ENCODE data around the gene INSR. TPM values are rescaled to one million over a fixed set of nuclear protein-coding genes. Genes with fewer than 3 reads are reported as not detected.

Gene INSR
- total and polyA plus RNA-seq, 2 experiments from 2014 or later, result 19.2 to 52.1 TPM

GRCh38 chr19:7199613-7200533 is 94.3 kb downstream of the INSR start (continued):
- TF ChIP-seq ETS1 (IDR thresholded peaks at IDR 0.05), result no peak
- TF ChIP-seq, protein P1, sequence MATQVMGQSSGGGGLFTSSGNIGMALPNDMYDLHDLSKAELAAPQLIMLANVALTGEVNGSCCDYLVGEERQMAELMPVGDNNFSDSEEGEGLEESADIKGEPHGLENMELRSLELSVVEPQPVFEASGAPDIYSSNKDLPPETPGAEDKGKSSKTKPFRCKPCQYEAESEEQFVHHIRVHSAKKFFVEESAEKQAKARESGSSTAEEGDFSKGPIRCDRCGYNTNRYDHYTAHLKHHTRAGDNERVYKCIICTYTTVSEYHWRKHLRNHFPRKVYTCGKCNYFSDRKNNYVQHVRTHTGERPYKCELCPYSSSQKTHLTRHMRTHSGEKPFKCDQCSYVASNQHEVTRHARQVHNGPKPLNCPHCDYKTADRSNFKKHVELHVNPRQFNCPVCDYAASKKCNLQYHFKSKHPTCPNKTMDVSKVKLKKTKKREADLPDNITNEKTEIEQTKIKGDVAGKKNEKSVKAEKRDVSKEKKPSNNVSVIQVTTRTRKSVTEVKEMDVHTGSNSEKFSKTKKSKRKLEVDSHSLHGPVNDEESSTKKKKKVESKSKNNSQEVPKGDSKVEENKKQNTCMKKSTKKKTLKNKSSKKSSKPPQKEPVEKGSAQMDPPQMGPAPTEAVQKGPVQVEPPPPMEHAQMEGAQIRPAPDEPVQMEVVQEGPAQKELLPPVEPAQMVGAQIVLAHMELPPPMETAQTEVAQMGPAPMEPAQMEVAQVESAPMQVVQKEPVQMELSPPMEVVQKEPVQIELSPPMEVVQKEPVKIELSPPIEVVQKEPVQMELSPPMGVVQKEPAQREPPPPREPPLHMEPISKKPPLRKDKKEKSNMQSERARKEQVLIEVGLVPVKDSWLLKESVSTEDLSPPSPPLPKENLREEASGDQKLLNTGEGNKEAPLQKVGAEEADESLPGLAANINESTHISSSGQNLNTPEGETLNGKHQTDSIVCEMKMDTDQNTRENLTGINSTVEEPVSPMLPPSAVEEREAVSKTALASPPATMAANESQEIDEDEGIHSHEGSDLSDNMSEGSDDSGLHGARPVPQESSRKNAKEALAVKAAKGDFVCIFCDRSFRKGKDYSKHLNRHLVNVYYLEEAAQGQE (IDR thresholded peaks at IDR 0.05; ENCODE audit: unreplicated experiment), result no peak
- TF ChIP-seq EZH2 (IDR thresholded peaks at IDR 0.05; ENCODE audit: low read depth, unreplicated experiment), result no peak
- TF ChIP-seq EZH2phosphoT487 (IDR thresholded peaks at IDR 0.05; ENCODE audit: unreplicated experiment), result no peak
- no peak for TF ChIP-seq POLR2AphosphoS5 (IDR thresholded peaks at IDR 0.05; ENCODE audit: low read depth)

DNA sequence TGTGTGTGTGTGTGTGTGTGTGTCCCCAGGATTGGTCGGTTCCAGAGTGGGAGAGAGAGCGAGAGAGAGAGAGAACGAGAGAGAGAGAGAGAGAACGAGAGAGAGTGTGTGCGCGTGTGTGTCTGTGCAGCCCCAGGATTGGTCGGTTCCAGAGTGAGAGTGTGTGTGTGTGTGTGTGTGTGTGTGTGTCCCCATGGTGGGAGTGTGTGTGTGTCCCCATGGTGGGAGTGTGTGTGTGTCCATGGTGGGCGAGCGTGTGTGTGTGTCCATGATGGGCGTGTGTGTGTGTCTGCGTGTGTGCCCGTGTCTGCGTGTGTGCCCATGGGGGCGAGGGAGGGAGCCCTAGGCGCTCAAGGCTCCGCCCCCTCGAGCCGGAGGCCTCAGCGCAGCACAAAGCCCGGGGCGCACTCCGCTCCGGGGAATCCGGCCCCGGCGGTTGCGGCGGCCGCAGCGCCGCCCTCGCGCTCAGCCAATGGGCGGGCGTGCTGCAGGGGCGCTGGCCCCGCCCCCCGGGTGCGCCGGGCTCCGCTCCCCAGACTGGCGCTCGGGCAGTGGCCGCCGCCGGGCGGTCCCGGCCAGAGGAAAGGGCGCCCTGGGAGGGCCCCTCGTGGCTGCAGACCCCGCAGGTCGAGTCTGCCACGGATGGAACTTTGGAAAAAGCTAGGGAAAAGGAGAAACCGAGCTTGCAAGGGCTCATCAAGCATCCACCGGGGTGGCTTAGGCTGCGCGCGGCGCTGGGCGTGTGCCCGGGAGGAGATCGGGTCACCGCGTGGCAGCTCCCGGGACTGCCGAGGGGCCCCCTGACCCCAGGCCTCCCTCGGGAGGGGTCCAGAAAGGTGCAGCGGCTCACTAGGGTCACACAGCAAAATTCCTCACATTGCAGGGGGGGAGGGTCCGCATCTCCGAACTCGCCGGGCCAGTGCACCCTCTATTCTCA is 96.2 kb downstream of the INSR start:
- H3K9me3 Mint-ChIP-seq, result no peaks in the 10 kb centered on the region; the same call in 2 of the 3 replicates
- Histone ChIP-seq H3K27me3 (ENCODE audit: insufficient read depth) (no peaks in the 10 kb centered on the region), H3K27ac (ENCODE audit: low read depth) (peak overlapping the region; percentile 79), H3F3A (replicated peaks; ENCODE audit: low read depth) (peaks cover 3% of the 10 kb centered on the region; the same call in 1 of the 2 replicates), H2AFZ (peak overlapping the region; percentile 76), H4K20me1 (replicated peaks; ENCODE audit: insufficient read depth) (no peaks in the 10 kb centered on the region; the same call in 1 of the 2 replicates), H3K4me3 (peak overlapping the region; percentile 85), H3K9me2 (ENCODE audit: insufficient read depth) (no peaks in the 10 kb centered on the region), H3K4me1 (ENCODE audit: insufficient read depth) (no peaks in the 10 kb centered on the region; the same call in 1 of the 2 replicates), H3K36me3 (ENCODE audit: insufficient read depth) (no peaks in the 10 kb centered on the region), H3K4me2 (peak overlapping the region; percentile 81), H3K79me2 (replicated peaks; ENCODE audit: insufficient read depth) (0 out of 2 replicates have a peak, but pooled peaks cover 7% of the 10 kb centered on the region)
- H3K27me3 Mint-ChIP-seq (ENCODE audit: insufficient read depth, low read depth, poor library complexity), result peaks cover 15% of the 10 kb centered on the region
- peak overlapping the region; percentile 81 for H3K4me3 Mint-ChIP-seq
- H3K36me3 Mint-ChIP-seq (ENCODE audit: low read depth), result no peaks in the 10 kb centered on the region
- peak overlapping the region; percentile 89 for H3K27ac Mint-ChIP-seq
- TF ChIP-seq, protein P1 (IDR thresholded peaks at IDR 0.05; ENCODE audit: unreplicated experiment), result no peak
- TF ChIP-seq POLR2AphosphoS5 (IDR thresholded peaks at IDR 0.05; ENCODE audit: low read depth), result peak; percentile 78
- peak; percentile 40; the same call in 1 of the 2 replicates for TF ChIP-seq CREB1 (CRISPR knock-in tag; IDR thresholded peaks at IDR 0.05; ENCODE audit: low read depth)
- no peak for TF ChIP-seq EZH2phosphoT487 (IDR thresholded peaks at IDR 0.05; ENCODE audit: unreplicated experiment)
- TF ChIP-seq, protein P2, sequence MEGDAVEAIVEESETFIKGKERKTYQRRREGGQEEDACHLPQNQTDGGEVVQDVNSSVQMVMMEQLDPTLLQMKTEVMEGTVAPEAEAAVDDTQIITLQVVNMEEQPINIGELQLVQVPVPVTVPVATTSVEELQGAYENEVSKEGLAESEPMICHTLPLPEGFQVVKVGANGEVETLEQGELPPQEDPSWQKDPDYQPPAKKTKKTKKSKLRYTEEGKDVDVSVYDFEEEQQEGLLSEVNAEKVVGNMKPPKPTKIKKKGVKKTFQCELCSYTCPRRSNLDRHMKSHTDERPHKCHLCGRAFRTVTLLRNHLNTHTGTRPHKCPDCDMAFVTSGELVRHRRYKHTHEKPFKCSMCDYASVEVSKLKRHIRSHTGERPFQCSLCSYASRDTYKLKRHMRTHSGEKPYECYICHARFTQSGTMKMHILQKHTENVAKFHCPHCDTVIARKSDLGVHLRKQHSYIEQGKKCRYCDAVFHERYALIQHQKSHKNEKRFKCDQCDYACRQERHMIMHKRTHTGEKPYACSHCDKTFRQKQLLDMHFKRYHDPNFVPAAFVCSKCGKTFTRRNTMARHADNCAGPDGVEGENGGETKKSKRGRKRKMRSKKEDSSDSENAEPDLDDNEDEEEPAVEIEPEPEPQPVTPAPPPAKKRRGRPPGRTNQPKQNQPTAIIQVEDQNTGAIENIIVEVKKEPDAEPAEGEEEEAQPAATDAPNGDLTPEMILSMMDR (conservative IDR thresholded peaks at IDR 0.05; ENCODE audit: low read depth in 2 of 2), result 0 out of 4 replicates have a peak, but pooled peaks of 1 of the 2 experiments have one; percentile 17
- DNase-seq (ENCODE audit: low spot score), result peak; percentile 94
- ATAC-seq, result peak; percentile 84
- peaks cover 4% of the 10 kb centered on the region; the same call in 2 of the 3 replicates for H3K4me1 Mint-ChIP-seq
